OCI-LY7 (cell line): ENCODE measurements around the gene KIRREL1.

Experiments used
- CTCF ChIP-seq: fragments of 200-600 bp; sonication (generic); conservative IDR thresholded peaks from 2 replicates; pipeline ENCODE4 v1.5.1; 2014; ENCODE audit warnings: mild to moderate bottlenecking, antibody characterized with exemption, low read length, moderate library complexity, mixed read lengths
- EZH2phosphoT487 ChIP-seq: fragments of 200-600 bp; sonication (generic); IDR thresholded peaks from 2 replicates; pipeline ENCODE4 v1.6.1; 2018; ENCODE audit warnings: low read depth, borderline replicate concordance, mild to moderate bottlenecking, mixed run types, antibody characterized with exemption, low read length, moderate library complexity, mixed read lengths

DNA sequence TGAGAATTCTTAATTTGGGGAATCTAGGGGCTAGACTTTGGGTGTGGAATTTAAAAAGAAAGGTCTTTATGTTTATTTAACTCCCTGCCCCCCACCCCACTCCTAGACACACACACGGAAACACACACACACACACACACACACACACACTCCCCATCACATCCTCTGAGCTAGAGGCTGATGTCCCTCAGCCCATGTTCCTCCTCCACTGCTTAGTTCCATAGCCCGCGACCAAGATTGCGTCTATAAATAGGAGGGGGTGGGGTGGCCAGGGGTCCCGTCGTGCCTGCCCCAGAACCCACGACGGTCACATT lies 655 bp upstream of the KIRREL1 start:
- TF ChIP-seq CTCF (no peak), EZH2phosphoT487 (no peak)
